Measurements from ENCODE around the gene LIMA1. TPM values are rescaled to one million over a fixed set of nuclear protein-coding genes. Genes with fewer than 3 reads are reported as not detected.
"Not testable (repeated sequence)": the region's sequence is repeated elsewhere in the genome, so short reads cannot be mapped to it uniquely, and the experiment has no call there.

The LIMA1 gene
- polyA plus RNA-seq, 1 donor from 2014 or later, result 4.4 TPM

DNA sequence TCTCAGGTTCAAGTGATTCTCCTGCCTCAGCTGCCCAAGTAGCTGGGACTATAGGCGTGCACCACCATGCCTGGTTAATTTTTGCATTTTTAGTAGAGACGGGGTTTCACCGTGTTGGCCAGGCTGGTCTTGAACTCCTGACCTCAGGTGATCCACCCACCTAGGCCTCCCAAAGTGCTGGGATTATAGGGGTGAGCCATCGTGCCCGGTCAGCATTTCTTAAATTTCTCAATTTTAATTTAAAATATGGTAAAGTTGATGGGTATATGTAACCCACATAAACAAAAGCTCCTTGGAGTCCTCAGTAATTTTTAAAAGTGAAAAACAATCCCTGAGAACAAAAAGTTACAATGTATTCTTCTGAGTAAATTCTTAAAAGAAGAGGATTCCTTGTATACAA lies 128.4 kb downstream of the LIMA1 start:
- H3K9ac ChIP-seq (ENCODE audit: low read length); H3K27ac ChIP-seq (ENCODE audit: low read length); H3K4me2 ChIP-seq (ENCODE audit: low read length); H3K27me3 ChIP-seq (ENCODE audit: insufficient read depth, low read depth, low read length); H2AFZ ChIP-seq (ENCODE audit: low read depth, low read length); H3K9me3 ChIP-seq (ENCODE audit: low read length); H3F3A ChIP-seq (ENCODE audit: insufficient read depth, low read length, poor library complexity, severe bottlenecking); H3K9me2 ChIP-seq (ENCODE audit: insufficient read depth, low read length); H3K4me3 ChIP-seq (ENCODE audit: low read length); H3K36me3 ChIP-seq (ENCODE audit: insufficient read depth, low read length); H4K20me1 ChIP-seq (ENCODE audit: insufficient read depth): not testable (repeated sequence)
- peaks cover 36% of the 10 kb centered on the region for H3K79me2 ChIP-seq (replicated peaks; ENCODE audit: insufficient read depth, low read length)

DNA sequence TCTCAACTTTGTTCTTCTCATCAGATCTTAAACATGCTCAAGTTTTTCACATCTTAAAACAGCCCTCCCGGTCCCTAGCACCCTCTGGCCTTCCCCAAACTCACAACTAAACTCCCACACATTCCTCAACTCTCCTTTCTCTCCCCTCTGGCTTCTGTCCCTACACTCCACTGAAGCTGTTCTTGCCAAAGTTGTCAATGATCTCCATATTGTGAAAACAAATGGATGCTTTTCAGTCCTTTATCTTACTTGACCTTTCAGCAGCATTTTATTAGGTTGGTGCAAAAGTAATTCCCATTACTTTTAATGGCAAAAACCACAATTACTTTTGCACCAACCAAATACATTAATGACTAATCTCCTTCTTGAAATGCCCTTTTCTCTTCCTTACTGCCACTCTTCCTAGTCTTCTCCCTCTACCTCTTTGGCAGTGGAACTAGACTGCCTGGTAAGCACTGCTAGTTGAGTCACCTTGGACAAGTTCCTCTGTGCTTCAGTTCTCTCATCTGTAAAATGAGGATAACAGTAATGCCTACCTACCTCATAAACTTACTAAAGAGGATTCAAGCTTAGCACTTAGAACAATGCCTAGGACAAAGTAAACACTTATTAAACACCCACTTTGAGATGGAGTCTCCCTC lies 132.2 kb downstream of the LIMA1 start:
- Histone ChIP-seq H3K79me2 (replicated peaks; ENCODE audit: insufficient read depth, low read length) (peaks cover 26% of the 10 kb centered on the region), H3K9me2 (ENCODE audit: insufficient read depth, low read length) (no peaks in the 10 kb centered on the region), H3K4me2 (ENCODE audit: low read length) (no peak overlapping the region), H3K4me3 (ENCODE audit: low read length) (no peak overlapping the region), H3K27me3 (ENCODE audit: insufficient read depth, low read depth, low read length) (no peaks in the 10 kb centered on the region), H3K36me3 (ENCODE audit: insufficient read depth, low read length) (no peaks in the 10 kb centered on the region), H2AFZ (ENCODE audit: low read depth, low read length) (no peak overlapping the region), H3K9ac (ENCODE audit: low read length) (no peak overlapping the region), H3F3A (ENCODE audit: insufficient read depth, low read length, poor library complexity, severe bottlenecking) (no peaks in the 10 kb centered on the region), H4K20me1 (ENCODE audit: insufficient read depth) (no peaks in the 10 kb centered on the region), H3K27ac (ENCODE audit: low read length) (no peak overlapping the region), H3K9me3 (ENCODE audit: low read length) (no peaks in the 10 kb centered on the region)
- TF ChIP-seq, protein P1, sequence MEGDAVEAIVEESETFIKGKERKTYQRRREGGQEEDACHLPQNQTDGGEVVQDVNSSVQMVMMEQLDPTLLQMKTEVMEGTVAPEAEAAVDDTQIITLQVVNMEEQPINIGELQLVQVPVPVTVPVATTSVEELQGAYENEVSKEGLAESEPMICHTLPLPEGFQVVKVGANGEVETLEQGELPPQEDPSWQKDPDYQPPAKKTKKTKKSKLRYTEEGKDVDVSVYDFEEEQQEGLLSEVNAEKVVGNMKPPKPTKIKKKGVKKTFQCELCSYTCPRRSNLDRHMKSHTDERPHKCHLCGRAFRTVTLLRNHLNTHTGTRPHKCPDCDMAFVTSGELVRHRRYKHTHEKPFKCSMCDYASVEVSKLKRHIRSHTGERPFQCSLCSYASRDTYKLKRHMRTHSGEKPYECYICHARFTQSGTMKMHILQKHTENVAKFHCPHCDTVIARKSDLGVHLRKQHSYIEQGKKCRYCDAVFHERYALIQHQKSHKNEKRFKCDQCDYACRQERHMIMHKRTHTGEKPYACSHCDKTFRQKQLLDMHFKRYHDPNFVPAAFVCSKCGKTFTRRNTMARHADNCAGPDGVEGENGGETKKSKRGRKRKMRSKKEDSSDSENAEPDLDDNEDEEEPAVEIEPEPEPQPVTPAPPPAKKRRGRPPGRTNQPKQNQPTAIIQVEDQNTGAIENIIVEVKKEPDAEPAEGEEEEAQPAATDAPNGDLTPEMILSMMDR (IDR thresholded peaks at IDR 0.05; ENCODE audit: poor library complexity, severe bottlenecking), result no peak
- TF ChIP-seq TAF1 (IDR thresholded peaks at IDR 0.05; ENCODE audit: low read depth), result no peak
- TF ChIP-seq SMC3 (conservative IDR thresholded peaks at IDR 0.05; ENCODE audit: poor library complexity), result no peak
- no peak for TF ChIP-seq MXI1 (conservative IDR thresholded peaks at IDR 0.05; ENCODE audit: poor library complexity, severe bottlenecking)
- no peak for TF ChIP-seq RAD21 (conservative IDR thresholded peaks at IDR 0.05)
- no peak for TF ChIP-seq POLR2AphosphoS5 (IDR thresholded peaks at IDR 0.05)
- TF ChIP-seq EP300 (conservative IDR thresholded peaks at IDR 0.05; ENCODE audit: poor library complexity, severe bottlenecking), result no peak
- no peak for TF ChIP-seq REST (IDR thresholded peaks at IDR 0.05; ENCODE audit: borderline replicate concordance)
- no peak for TF ChIP-seq EZH2 (IDR thresholded peaks at IDR 0.05; ENCODE audit: borderline replicate concordance, insufficient read depth, low read length, poor library complexity, severe bottlenecking)

GRCh38 chr12:50149311-50149710 lies 134.0 kb downstream of the LIMA1 start:
- H4K20me1 ChIP-seq (ENCODE audit: insufficient read depth), result no peaks in the 10 kb centered on the region

DNA sequence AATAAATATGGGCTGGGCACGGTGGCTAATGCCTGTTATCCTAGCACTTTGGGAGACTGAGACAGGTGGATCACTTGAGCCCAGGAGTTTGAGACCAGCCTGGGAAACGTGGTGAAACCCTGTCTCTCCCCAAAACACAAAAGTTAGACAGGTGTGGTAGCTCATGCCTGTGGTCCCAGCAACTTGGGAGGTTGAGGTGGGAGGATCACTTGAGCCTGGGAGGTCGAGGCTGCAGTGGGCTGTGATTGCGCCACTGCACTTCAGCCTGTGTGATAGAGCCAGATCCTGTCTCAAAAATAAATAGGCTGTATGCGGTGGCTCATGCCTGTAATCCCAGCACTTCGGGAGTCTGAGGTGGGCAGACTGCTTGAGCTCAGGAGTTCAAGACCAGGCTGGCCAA lies 135.3 kb downstream of the LIMA1 start:
- not testable (repeated sequence) for H4K20me1 ChIP-seq (ENCODE audit: insufficient read depth)
- peaks cover 24% of the 10 kb centered on the region for H3K79me2 ChIP-seq (replicated peaks; ENCODE audit: insufficient read depth, low read length)

More at GRCh38 chr12:50149311-50149710, 134.0 kb downstream of the LIMA1 start:
- peaks cover 27% of the 10 kb centered on the region for H3K79me2 ChIP-seq (replicated peaks; ENCODE audit: insufficient read depth, low read length)
- H3F3A ChIP-seq (ENCODE audit: insufficient read depth, low read length, poor library complexity, severe bottlenecking), result no peaks in the 10 kb centered on the region
- H3K9me3 ChIP-seq (ENCODE audit: low read length), result no peaks in the 10 kb centered on the region
- H3K4me3 ChIP-seq (ENCODE audit: low read length), result no peak overlapping the region
- H3K9ac ChIP-seq (ENCODE audit: low read length), result no peak overlapping the region
- H3K27ac ChIP-seq (ENCODE audit: low read length), result no peak overlapping the region
- no peak overlapping the region for H2AFZ ChIP-seq (ENCODE audit: low read depth, low read length)
- no peaks in the 10 kb centered on the region for H3K9me2 ChIP-seq (ENCODE audit: insufficient read depth, low read length)
- TF ChIP-seq EP300 (conservative IDR thresholded peaks at IDR 0.05; ENCODE audit: poor library complexity, severe bottlenecking), result no peak
- no peaks in the 10 kb centered on the region for H3K27me3 ChIP-seq (ENCODE audit: insufficient read depth, low read depth, low read length)
- no peak overlapping the region for H3K4me2 ChIP-seq (ENCODE audit: low read length)
- H3K36me3 ChIP-seq (ENCODE audit: insufficient read depth, low read length), result no peaks in the 10 kb centered on the region

More for the DNA sequence above, 135.3 kb downstream of the LIMA1 start:
- not testable (repeated sequence) for H3K9me3 ChIP-seq (ENCODE audit: low read length); H3K27me3 ChIP-seq (ENCODE audit: insufficient read depth, low read depth, low read length); H3K9ac ChIP-seq (ENCODE audit: low read length); H3K4me2 ChIP-seq (ENCODE audit: low read length); H3K4me3 ChIP-seq (ENCODE audit: low read length); H3K36me3 ChIP-seq (ENCODE audit: insufficient read depth, low read length); H3F3A ChIP-seq (ENCODE audit: insufficient read depth, low read length, poor library complexity, severe bottlenecking); H3K27ac ChIP-seq (ENCODE audit: low read length); H3K9me2 ChIP-seq (ENCODE audit: insufficient read depth, low read length); H2AFZ ChIP-seq (ENCODE audit: low read depth, low read length)

Data from neural cell (in vitro differentiated cells).